22Rv1 (cell line): ENCODE measurements around the gene MCRS1.

ENCODE experiments used
- CTCF ChIP-seq: fragments of 450-650 bp; IDR thresholded peaks from 2 replicates; pipeline ENCODE4 v1.5.1; 2017; ENCODE audit warnings: mild to moderate bottlenecking
- ZFX ChIP-seq: fragments of 450-650 bp; IDR thresholded peaks from 2 replicates; pipeline ENCODE4 v1.6.1; 2017; ENCODE audit warnings: antibody characterized with exemption, borderline replicate concordance

GRCh38 chr12:49616533-49617219 lies 48.7 kb upstream of the MCRS1 start:
- no peak for TF ChIP-seq CTCF
- TF ChIP-seq ZFX, result no peak
